Measurements from ENCODE around the gene LYRM7. TPM values are rescaled to one million over a fixed set of nuclear protein-coding genes. Genes with fewer than 3 reads are reported as not detected.

LYRM7 gene
- total and polyA plus RNA-seq, 10 of the 15 experiments (the other 5 are each of a cell fraction or from before 2014, with no cell fraction given) = 9.2 to 68.8 (median 20.2) TPM

GRCh38 chr5:131165119-131165727 is 5.5 kb upstream of the LYRM7 start, which contains the start of gene HINT1 (continued):
- TF ChIP-seq, protein P1, sequence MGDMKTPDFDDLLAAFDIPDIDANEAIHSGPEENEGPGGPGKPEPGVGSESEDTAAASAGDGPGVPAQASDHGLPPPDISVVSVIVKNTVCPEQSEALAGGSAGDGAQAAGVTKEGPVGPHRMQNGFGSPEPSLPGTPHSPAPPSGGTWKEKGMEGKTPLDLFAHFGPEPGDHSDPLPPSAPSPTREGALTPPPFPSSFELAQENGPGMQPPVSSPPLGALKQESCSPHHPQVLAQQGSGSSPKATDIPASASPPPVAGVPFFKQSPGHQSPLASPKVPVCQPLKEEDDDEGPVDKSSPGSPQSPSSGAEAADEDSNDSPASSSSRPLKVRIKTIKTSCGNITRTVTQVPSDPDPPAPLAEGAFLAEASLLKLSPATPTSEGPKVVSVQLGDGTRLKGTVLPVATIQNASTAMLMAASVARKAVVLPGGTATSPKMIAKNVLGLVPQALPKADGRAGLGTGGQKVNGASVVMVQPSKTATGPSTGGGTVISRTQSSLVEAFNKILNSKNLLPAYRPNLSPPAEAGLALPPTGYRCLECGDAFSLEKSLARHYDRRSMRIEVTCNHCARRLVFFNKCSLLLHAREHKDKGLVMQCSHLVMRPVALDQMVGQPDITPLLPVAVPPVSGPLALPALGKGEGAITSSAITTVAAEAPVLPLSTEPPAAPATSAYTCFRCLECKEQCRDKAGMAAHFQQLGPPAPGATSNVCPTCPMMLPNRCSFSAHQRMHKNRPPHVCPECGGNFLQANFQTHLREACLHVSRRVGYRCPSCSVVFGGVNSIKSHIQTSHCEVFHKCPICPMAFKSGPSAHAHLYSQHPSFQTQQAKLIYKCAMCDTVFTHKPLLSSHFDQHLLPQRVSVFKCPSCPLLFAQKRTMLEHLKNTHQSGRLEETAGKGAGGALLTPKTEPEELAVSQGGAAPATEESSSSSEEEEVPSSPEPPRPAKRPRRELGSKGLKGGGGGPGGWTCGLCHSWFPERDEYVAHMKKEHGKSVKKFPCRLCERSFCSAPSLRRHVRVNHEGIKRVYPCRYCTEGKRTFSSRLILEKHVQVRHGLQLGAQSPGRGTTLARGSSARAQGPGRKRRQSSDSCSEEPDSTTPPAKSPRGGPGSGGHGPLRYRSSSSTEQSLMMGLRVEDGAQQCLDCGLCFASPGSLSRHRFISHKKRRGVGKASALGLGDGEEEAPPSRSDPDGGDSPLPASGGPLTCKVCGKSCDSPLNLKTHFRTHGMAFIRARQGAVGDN (IDR thresholded peaks at IDR 0.05) = peak; percentile 64; the same call in 1 of the 2 replicates
- TF ChIP-seq KLF5 (IDR thresholded peaks at IDR 0.05; ENCODE audit: partially characterized antibody) (no peak), ZNF384 (IDR thresholded peaks at IDR 0.05; ENCODE audit: borderline replicate concordance, low read depth, low read length) (no peak)

- no peaks in the 10 kb centered on the region for H3K9me3 ChIP-seq (replicated peaks; ENCODE audit: control insufficient read depth, insufficient read depth, low read length)
- no peak overlapping the region for H3K27ac ChIP-seq (ENCODE audit: control insufficient read depth, insufficient read depth)
- peaks cover 3% of the 10 kb centered on the region for H3K4me1 ChIP-seq (ENCODE audit: control insufficient read depth, insufficient read depth, low read length)
- BruUV-seq (replicated peaks) = no TSS peak
- SMC1A ChIA-PET (ENCODE audit: uncharacterized antibody, unreplicated experiment) = no interaction called here
- intact Hi-C loops (cut with micrococcal nuclease; ENCODE audit: unreplicated experiment) = no loop called here
- RAD21 ChIA-PET (ENCODE audit: unreplicated experiment) = interaction anchor here (0.7 kb wide), 1 partner anchor 162 kb away, joined by 3 read pairs; no protein-coding TSS in a partner anchor
- H3K9ac ChIP-seq (ENCODE audit: control insufficient read depth, insufficient read depth, low read length) = no peak overlapping the region
- DNase-seq (ENCODE audit: low read depth, low spot score) = no peak
- H3K4me3 ChIP-seq = no peak overlapping the region
- H3K4me2 ChIP-seq (ENCODE audit: control insufficient read depth, insufficient read depth) = no peak overlapping the region
- peaks cover 46% of the 10 kb centered on the region for H3K79me2 ChIP-seq (ENCODE audit: control insufficient read depth, insufficient read depth, low read length)
- POLR2A ChIA-PET = interaction anchor here (0.7 kb wide), 2 partner anchors 100 to 215 kb away, joined by 5 to 6 read pairs; no protein-coding TSS in a partner anchor
- no peak for FAIRE-seq
- H2AFZ ChIP-seq (ENCODE audit: control insufficient read depth, low read depth, low read length) = no peak overlapping the region
- WGBS (ENCODE audit: insufficient coverage, insufficient replicate concordance, low lambda C conversion rate, missing lambda C conversion rate) = 85% methylated on average over 5 of the region's 5 CpGs
- ATAC-seq = no peak
- no peaks in the 10 kb centered on the region for H4K20me1 ChIP-seq (ENCODE audit: control insufficient read depth, insufficient read depth)
- CTCF ChIA-PET = interaction anchor here (1.4 kb wide), 1 partner anchor 92 kb away, joined by 3 read pairs; no protein-coding TSS in a partner anchor
- H3K27me3 ChIP-seq (replicated peaks in 1 of 2; ENCODE audit: control insufficient read depth in 2 of 2, insufficient read depth in 2 of 2, low read length in 1 of 2) = no peaks in the 10 kb centered on the region
- H3K36me3 ChIP-seq (ENCODE audit: control insufficient read depth in 2 of 2, insufficient read depth in 2 of 2, low read length in 1 of 2) = 0 out of 4 replicates have a peak, but pooled peaks cover 0 to 3% of the 10 kb centered on the region in 2 experiments
- in situ Hi-C loops (cut with MboI) = loop anchor here (5.0 kb wide), 1 partner anchor 215 kb away; no protein-coding TSS in a partner anchor
- TF ChIP-seq, protein P2, sequence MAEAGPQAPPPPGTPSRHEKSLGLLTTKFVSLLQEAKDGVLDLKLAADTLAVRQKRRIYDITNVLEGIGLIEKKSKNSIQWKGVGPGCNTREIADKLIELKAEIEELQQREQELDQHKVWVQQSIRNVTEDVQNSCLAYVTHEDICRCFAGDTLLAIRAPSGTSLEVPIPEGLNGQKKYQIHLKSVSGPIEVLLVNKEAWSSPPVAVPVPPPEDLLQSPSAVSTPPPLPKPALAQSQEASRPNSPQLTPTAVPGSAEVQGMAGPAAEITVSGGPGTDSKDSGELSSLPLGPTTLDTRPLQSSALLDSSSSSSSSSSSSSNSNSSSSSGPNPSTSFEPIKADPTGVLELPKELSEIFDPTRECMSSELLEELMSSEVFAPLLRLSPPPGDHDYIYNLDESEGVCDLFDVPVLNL (IDR thresholded peaks at IDR 0.05; ENCODE audit: low read depth, low read length) = no peak
- no peak for TF ChIP-seq MEF2B (IDR thresholded peaks at IDR 0.05; ENCODE audit: partially characterized antibody, poor library complexity, severe bottlenecking)
- no peak for TF ChIP-seq ZNF274 (IDR thresholded peaks at IDR 0.05; ENCODE audit: insufficient read depth, insufficient read length)
- no peak for TF ChIP-seq MEF2A (IDR thresholded peaks at IDR 0.05; ENCODE audit: insufficient read depth, low read depth, low read length)
- no peak for TF ChIP-seq CBX5 (IDR thresholded peaks at IDR 0.05; ENCODE audit: low read depth)
- TF ChIP-seq YY1 (IDR thresholded peaks at IDR 0.05; ENCODE audit: low read depth, low read length) = no peak
- TF ChIP-seq, protein P3, sequence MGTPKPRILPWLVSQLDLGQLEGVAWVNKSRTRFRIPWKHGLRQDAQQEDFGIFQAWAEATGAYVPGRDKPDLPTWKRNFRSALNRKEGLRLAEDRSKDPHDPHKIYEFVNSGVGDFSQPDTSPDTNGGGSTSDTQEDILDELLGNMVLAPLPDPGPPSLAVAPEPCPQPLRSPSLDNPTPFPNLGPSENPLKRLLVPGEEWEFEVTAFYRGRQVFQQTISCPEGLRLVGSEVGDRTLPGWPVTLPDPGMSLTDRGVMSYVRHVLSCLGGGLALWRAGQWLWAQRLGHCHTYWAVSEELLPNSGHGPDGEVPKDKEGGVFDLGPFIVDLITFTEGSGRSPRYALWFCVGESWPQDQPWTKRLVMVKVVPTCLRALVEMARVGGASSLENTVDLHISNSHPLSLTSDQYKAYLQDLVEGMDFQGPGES (IDR thresholded peaks at IDR 0.05) = no peak
- TF ChIP-seq, protein P4, sequence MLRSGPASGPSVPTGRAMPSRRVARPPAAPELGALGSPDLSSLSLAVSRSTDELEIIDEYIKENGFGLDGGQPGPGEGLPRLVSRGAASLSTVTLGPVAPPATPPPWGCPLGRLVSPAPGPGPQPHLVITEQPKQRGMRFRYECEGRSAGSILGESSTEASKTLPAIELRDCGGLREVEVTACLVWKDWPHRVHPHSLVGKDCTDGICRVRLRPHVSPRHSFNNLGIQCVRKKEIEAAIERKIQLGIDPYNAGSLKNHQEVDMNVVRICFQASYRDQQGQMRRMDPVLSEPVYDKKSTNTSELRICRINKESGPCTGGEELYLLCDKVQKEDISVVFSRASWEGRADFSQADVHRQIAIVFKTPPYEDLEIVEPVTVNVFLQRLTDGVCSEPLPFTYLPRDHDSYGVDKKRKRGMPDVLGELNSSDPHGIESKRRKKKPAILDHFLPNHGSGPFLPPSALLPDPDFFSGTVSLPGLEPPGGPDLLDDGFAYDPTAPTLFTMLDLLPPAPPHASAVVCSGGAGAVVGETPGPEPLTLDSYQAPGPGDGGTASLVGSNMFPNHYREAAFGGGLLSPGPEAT (IDR thresholded peaks at IDR 0.05; ENCODE audit: low read depth) = no peak
Measured at GRCh38 chr5:131167615-131168014, 3.1 kb upstream of the LYRM7 start.
